CD14-positive monocyte (primary cell): ENCODE measurements around the gene CCL15. TPM values are rescaled to one million over a fixed set of nuclear protein-coding genes. Genes with fewer than 3 reads are reported as not detected.

Experiments
- DNase-seq, 3 donors: peaks; one replicate each; pipeline ENCODE4 v3.0.0-alpha.2; 2011 to 2022
- H2AFZ ChIP-seq: 2 replicates; pipeline ENCODE4 v1.6.0; 2012; ENCODE audit warnings: mild to moderate bottlenecking, low read depth, low read length, inconsistent platforms; ENCODE audit not compliant: insufficient read depth, poor library complexity, severe bottlenecking
- H3K27ac ChIP-seq, 2 donors: 1 replicate in 1 of 2; 2 replicates in 1 of 2; pipeline ENCODE4 v1.5.1; 2012 to 2013; ENCODE audit warnings: low read length in 2 of 2, control low read depth in 1 of 2, inconsistent platforms in 1 of 2, low read depth in 1 of 2, mild to moderate bottlenecking in 1 of 2
- H3K27me3 ChIP-seq, 2 donors: one replicate each; pipeline versions ENCODE4 v1.6.0 to v1.6.1; 2011 to 2013; ENCODE audit warnings: low read length in 2 of 2; ENCODE audit not compliant: control insufficient read depth in 2 of 2, insufficient read depth in 2 of 2
- H3K36me3 ChIP-seq, 2 donors: replicated peaks in 1 of 2; 1 replicate in 1 of 2; 2 replicates in 1 of 2; pipeline versions ENCODE4 v1.5.1 to v1.6.1; 2012 to 2013; ENCODE audit warnings: low read length in 2 of 2, control low read depth in 1 of 2, inconsistent platforms in 1 of 2, mild to moderate bottlenecking in 1 of 2; ENCODE audit not compliant: insufficient read depth in 2 of 2, control insufficient read depth in 1 of 2
- H3K4me1 ChIP-seq, 2 donors: 1 replicate in 1 of 2; 2 replicates in 1 of 2; pipeline versions ENCODE4 v1.5.1 to v1.6.1; 2012 to 2013; ENCODE audit warnings: low read length in 2 of 2, control low read depth in 1 of 2, inconsistent platforms in 1 of 2, mild to moderate bottlenecking in 1 of 2, moderate library complexity in 1 of 2; ENCODE audit not compliant: insufficient read depth in 2 of 2, control insufficient read depth in 1 of 2
- H3K4me2 ChIP-seq: replicated peaks from 2 replicates; pipeline ENCODE3; 2012; ENCODE audit warnings: low read length, moderate library complexity, mild to moderate bottlenecking; ENCODE audit not compliant: poor library complexity, severe bottlenecking; ENCODE audit errors: extremely low read depth
- H3K4me3 ChIP-seq, 3 experiments: fragments of 200-600 bp in 1 of 3; sonication (generic) in 1 of 3; replicated peaks in 1 of 3; 1 replicate in 2 of 3; 2 replicates in 1 of 3; pipeline ENCODE4 v1.5.1; 2011 to 2013; ENCODE audit warnings: low read length in 3 of 3, mild to moderate bottlenecking in 3 of 3, control low read depth in 2 of 3, low read depth in 2 of 3, inconsistent platforms in 1 of 3, moderate library complexity in 1 of 3
- H3K79me2 ChIP-seq: 2 replicates; pipeline ENCODE4 v1.6.0; 2012; ENCODE audit warnings: mild to moderate bottlenecking, control low read depth, inconsistent platforms, low read length, moderate library complexity; ENCODE audit not compliant: insufficient read depth
- H3K9ac ChIP-seq: 2 replicates; pipeline ENCODE4 v1.6.0; 2017; ENCODE audit warnings: low read length, mild to moderate bottlenecking; ENCODE audit not compliant: insufficient read depth, poor library complexity, severe bottlenecking
- H3K9me3 ChIP-seq, 2 donors: replicated peaks in 1 of 2; 1 replicate in 1 of 2; 2 replicates in 1 of 2; pipeline versions ENCODE4 v1.5.1 to v1.6.1; 2012 to 2013; ENCODE audit warnings: low read length in 2 of 2, control low read depth in 1 of 2; ENCODE audit not compliant: control insufficient read depth in 1 of 2, insufficient read depth in 1 of 2
- H4K20me1 ChIP-seq: 2 replicates; pipeline ENCODE4 v1.6.0; 2012; ENCODE audit warnings: mild to moderate bottlenecking, low read length, control low read depth, moderate library complexity; ENCODE audit not compliant: insufficient read depth
- H3K27ac Mint-ChIP-seq, 7 donors: one replicate each; pipeline ENCODE4 v1.8.0; 2020; ENCODE audit warnings: mild to moderate bottlenecking in 7 of 7, mixed read lengths in 7 of 7, moderate library complexity in 6 of 7, inconsistent platforms in 2 of 7
- H3K27me3 Mint-ChIP-seq, 3 donors: one replicate each; pipeline ENCODE4 v1.8.0; 2021 to 2022; ENCODE audit warnings: low read depth in 3 of 3, mild to moderate bottlenecking in 3 of 3, mixed read lengths in 3 of 3, moderate library complexity in 3 of 3, inconsistent platforms in 1 of 3
- H3K36me3 Mint-ChIP-seq, 2 donors: one replicate each; pipeline ENCODE4 v1.8.0; 2020; ENCODE audit warnings: mixed read lengths in 2 of 2, inconsistent platforms in 1 of 2, mild to moderate bottlenecking in 1 of 2
- H3K4me1 Mint-ChIP-seq: one replicate; pipeline ENCODE4 v1.8.0; 2020; ENCODE audit warnings: mild to moderate bottlenecking, mixed read lengths
- H3K4me3 Mint-ChIP-seq, 2 donors: one replicate each; pipeline ENCODE4 v1.8.0; 2020; ENCODE audit warnings: mild to moderate bottlenecking in 2 of 2, mixed read lengths in 2 of 2, moderate library complexity in 1 of 2
- H3K9me3 Mint-ChIP-seq, 7 donors: one replicate each; pipeline ENCODE4 v1.8.0; 2020 to 2022; ENCODE audit warnings: mixed read lengths in 7 of 7, mild to moderate bottlenecking in 6 of 7, moderate library complexity in 6 of 7, inconsistent platforms in 2 of 7
- CTCF ChIP-seq: fragments of 200-600 bp; IDR thresholded peaks from one replicate; pipeline ENCODE4 v1.8.0; 2022; ENCODE audit warnings: antibody characterized with exemption, mild to moderate bottlenecking
- WGBS: methylation state at CpG from one replicate; pipeline ENCODE4 v1.1.5; 2013; ENCODE audit warnings: missing lambda C conversion rate; ENCODE audit not compliant: insufficient coverage; 5-methylcytosine and 5-hydroxymethylcytosine counted together
- intact Hi-C, 2 donors: fragments of 100-400 bp; cut with micrococcal nuclease; formaldehyde crosslinking; loops; one replicate each; pipeline versions ENCODE4 v1.15.0 to v1.15.1; 2023
- polyA plus RNA-seq, 3 donors: library from polyadenylated mRNA; depleted of rRNA in 1 of 3; unstranded in 2 of 3; stranded (reverse) in 1 of 3; fragments of 300-500 nt in 2 of 3; fragments of >200 nt in 1 of 3; fragmentation: Illumina TruSeq in 2 of 3; gene quantifications; 1 replicate in 2 of 3; 2 replicates in 1 of 3; pipeline ENCODE4 v1.2.3, GENCODE V29; 2012 to 2021

CCL15 gene
- polyA plus RNA-seq, 3 donors = not detected

- Histone ChIP-seq H2AFZ (no peak overlapping the region), H3K4me2 (no peak overlapping the region), H3K4me3 (no peak overlapping the region), H4K20me1 (no peaks in the 10 kb centered on the region), H3K9me3 (peaks cover 0 to 6% of the 10 kb centered on the region in 2 donors), H3K36me3 (no peaks in the 10 kb centered on the region), H3K9ac (no peak overlapping the region), H3K79me2 (no peaks in the 10 kb centered on the region), H3K4me1 (peaks cover 4 to 15% of the 10 kb centered on the region in 2 donors), H3K27ac (no peak overlapping the region), H3K27me3 (no peaks in the 10 kb centered on the region)
- Mint-ChIP-seq H3K27me3 (peaks cover 0 to 4% (median 4%) of the 10 kb centered on the region in 3 donors), H3K36me3 (no peaks in the 10 kb centered on the region), H3K4me3 (no peak overlapping the region), H3K9me3 (peaks cover 3 to 10% (median 5%) of the 10 kb centered on the region in 7 donors), H3K27ac (no peak overlapping the region), H3K4me1 (peaks cover 26% of the 10 kb centered on the region)
- no peak for TF ChIP-seq CTCF
- WGBS = 70% methylated on average over 4 of the region's 4 CpGs
- intact Hi-C loops = no loop called here
- DNase-seq = no peak
Measured at GRCh38 chr17:36027761-36028160, 26.4 kb upstream of the CCL15 start.

GRCh38 chr17:36024106-36024869, 22.9 kb upstream of the CCL15 start:
- H2AFZ ChIP-seq = no peak overlapping the region
- no peak overlapping the region for H3K9ac ChIP-seq
- peaks cover 5 to 9% of the 10 kb centered on the region in 2 donors for H3K4me1 ChIP-seq
- H3K4me3 ChIP-seq = no peak overlapping the region
- Mint-ChIP-seq H3K4me1 (peaks cover 20% of the 10 kb centered on the region), H3K36me3 (no peaks in the 10 kb centered on the region), H3K4me3 (no peak overlapping the region), H3K27ac (peak overlapping the region in 1 of 7 donors; percentile 52), H3K9me3 (peaks cover 0 to 15% (median 9%) of the 10 kb centered on the region in 7 donors), H3K27me3 (peaks cover 0 to 4% (median 3%) of the 10 kb centered on the region in 3 donors)
- intact Hi-C loops = no loop called here
- DNase-seq = peak in 1 of 3 donors; percentile 42
- H4K20me1 ChIP-seq = no peaks in the 10 kb centered on the region
- peaks cover 0 to 9% of the 10 kb centered on the region in 2 donors for H3K9me3 ChIP-seq
- H3K27me3 ChIP-seq = no peaks in the 10 kb centered on the region
- 100% methylated on average over 1 of the region's 6 CpGs for WGBS
- no peaks in the 10 kb centered on the region for H3K36me3 ChIP-seq
- TF ChIP-seq CTCF = no peak
- H3K4me2 ChIP-seq = no peak overlapping the region
- no peak overlapping the region for H3K27ac ChIP-seq
- H3K79me2 ChIP-seq = no peaks in the 10 kb centered on the region
